Measurements from ENCODE around the gene STK4.

STK4 gene

GRCh38 chr20:45034436-45034835 is 68.1 kb downstream of the STK4 start:
- Histone ChIP-seq H3K36me3 (ENCODE audit: insufficient read depth, low read length) (peaks cover 6% of the 10 kb centered on the region), H3K9me3 (ENCODE audit: low read length) (no peaks in the 10 kb centered on the region), H3K9ac (ENCODE audit: low read length) (no peak overlapping the region), H3K27me3 (ENCODE audit: control insufficient read depth in 1 of 2, insufficient read depth in 2 of 2, low read length in 2 of 2) (no peaks in the 10 kb centered on the region), H3K27ac (ENCODE audit: low read depth, low read length) (no peak overlapping the region), H3K4me3 (ENCODE audit: low read depth in 1 of 2, low read length in 2 of 2) (no peak overlapping the region), H3K4me1 (ENCODE audit: insufficient read depth, low read length) (peaks cover 9% of the 10 kb centered on the region)

DNA sequence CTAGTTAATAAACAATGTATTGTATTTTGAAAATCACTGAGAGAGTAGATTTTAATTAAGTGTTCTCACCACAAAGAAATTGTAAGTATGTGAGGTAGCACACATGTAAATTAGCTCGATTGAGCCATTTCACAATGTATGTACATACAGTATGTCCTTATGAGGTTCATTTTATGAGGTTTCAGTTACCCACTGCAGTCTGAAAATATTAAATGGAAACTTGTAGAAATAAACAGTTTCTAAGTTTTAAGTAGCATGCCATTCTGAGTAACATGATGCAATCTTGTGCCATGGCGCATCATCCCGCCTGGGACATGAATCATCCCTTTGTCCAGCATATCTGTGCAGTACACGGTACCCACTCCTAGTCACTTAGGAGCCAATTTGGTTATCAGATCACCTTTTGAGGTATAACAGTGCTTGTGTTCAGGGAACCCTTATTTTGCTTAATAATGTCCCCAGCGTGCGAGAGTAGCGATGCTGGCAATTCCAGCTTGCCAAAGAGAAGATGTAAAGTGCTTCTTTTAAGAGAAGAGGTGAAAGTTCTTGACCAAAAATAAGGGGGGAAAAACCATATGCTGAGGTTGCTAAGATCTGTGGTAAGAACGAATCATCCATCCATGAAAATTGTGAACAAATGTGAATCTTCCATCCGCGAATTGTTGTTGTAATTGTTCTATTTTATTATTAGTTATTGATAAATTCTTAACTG is 69.9 kb downstream of the STK4 start:
- Histone ChIP-seq H3K27me3 (ENCODE audit: control insufficient read depth in 1 of 2, insufficient read depth in 2 of 2, low read length in 2 of 2) (no peaks in the 10 kb centered on the region), H3K4me3 (ENCODE audit: low read depth in 1 of 2, low read length in 2 of 2) (no peak overlapping the region), H3K27ac (ENCODE audit: low read depth, low read length) (no peak overlapping the region), H3K36me3 (ENCODE audit: insufficient read depth, low read length) (peaks cover 6% of the 10 kb centered on the region), H3K4me1 (ENCODE audit: insufficient read depth, low read length) (peaks cover 9% of the 10 kb centered on the region), H3K9me3 (ENCODE audit: low read length) (no peaks in the 10 kb centered on the region), H3K9ac (ENCODE audit: low read length) (no peak overlapping the region)

GRCh38 chr20:45037050-45037449 is 70.7 kb downstream of the STK4 start:
- H3K4me1 ChIP-seq (ENCODE audit: insufficient read depth, low read length) = peaks cover 9% of the 10 kb centered on the region
- H3K9ac ChIP-seq (ENCODE audit: low read length) = no peak overlapping the region
- H3K9me3 ChIP-seq (ENCODE audit: low read length) = no peaks in the 10 kb centered on the region
- peaks cover 6% of the 10 kb centered on the region for H3K36me3 ChIP-seq (ENCODE audit: insufficient read depth, low read length)
- no peaks in the 10 kb centered on the region for H3K27me3 ChIP-seq (ENCODE audit: control insufficient read depth in 1 of 2, insufficient read depth in 2 of 2, low read length in 2 of 2)
- H3K4me3 ChIP-seq (ENCODE audit: low read depth in 1 of 2, low read length in 2 of 2) = no peak overlapping the region
- no peak overlapping the region for H3K27ac ChIP-seq (ENCODE audit: low read depth, low read length)

DNA sequence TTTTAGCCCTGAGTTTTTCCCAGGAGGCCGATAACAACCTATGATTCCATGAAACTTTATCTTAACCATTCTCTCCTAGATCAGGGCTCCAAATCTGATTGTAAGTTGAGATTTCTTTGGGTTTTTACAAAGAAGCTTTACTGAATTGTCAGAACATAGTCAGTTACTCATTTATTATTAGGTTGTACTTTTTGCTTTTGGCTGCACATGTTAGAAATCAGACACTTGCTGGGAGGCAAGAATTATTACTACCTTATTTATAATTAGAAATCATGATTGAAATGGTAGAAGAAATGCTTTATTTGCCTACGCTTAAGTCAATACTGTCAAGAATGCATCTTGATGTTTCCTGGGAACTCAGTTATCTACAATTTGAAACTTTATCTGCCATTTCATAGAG is 71.3 kb downstream of the STK4 start:
- Histone ChIP-seq H3K27me3 (ENCODE audit: control insufficient read depth in 1 of 2, insufficient read depth in 2 of 2, low read length in 2 of 2) (no peaks in the 10 kb centered on the region), H3K4me1 (ENCODE audit: insufficient read depth, low read length) (peaks cover 9% of the 10 kb centered on the region), H3K9me3 (ENCODE audit: low read length) (no peaks in the 10 kb centered on the region), H3K27ac (ENCODE audit: low read depth, low read length) (no peak overlapping the region), H3K9ac (ENCODE audit: low read length) (no peak overlapping the region), H3K4me3 (ENCODE audit: low read depth in 1 of 2, low read length in 2 of 2) (no peak overlapping the region), H3K36me3 (ENCODE audit: insufficient read depth, low read length) (peaks cover under 1% of the 10 kb centered on the region)

DNA sequence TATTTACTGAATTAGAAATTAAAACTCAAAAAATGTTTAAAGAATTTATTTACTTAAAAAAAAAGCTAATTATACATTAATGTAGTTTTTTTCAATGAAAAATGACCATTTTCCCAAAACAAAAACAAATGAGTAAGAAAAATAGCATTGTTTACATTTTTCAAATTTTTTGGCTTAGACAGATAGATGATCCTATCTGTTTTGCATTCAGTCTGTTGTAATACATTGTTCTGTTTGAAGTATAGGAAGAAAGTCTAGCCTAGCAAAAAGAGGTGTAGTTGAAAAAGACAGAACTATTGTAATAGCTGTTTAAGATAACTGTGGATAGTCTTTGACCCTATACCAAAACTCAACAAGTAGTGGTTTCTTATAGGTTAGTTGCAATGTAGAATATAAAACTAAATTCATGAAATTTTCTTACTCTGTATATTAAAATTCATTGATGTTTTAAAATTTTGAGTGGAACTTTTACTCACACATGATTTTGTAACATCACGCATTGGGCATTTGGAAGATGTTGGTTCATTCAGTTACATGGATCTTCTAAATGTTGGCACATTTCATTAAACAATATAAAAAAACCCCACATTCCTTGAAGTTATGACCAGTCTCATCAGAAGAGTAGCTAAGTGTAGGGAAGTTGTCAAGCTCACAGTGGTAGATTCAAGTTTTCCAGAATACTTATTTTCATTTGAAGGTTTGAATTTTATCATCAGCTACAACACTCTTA is 72.6 kb downstream of the STK4 start:
- Histone ChIP-seq H3K9ac (ENCODE audit: low read length) (no peak overlapping the region), H3K9me3 (ENCODE audit: low read length) (no peaks in the 10 kb centered on the region), H3K4me1 (ENCODE audit: insufficient read depth, low read length) (peaks cover 9% of the 10 kb centered on the region), H3K36me3 (ENCODE audit: insufficient read depth, low read length) (no peaks in the 10 kb centered on the region), H3K27me3 (ENCODE audit: control insufficient read depth in 1 of 2, insufficient read depth in 2 of 2, low read length in 2 of 2) (no peaks in the 10 kb centered on the region), H3K27ac (ENCODE audit: low read depth, low read length) (no peak overlapping the region), H3K4me3 (ENCODE audit: low read depth in 1 of 2, low read length in 2 of 2) (no peak overlapping the region)

DNA sequence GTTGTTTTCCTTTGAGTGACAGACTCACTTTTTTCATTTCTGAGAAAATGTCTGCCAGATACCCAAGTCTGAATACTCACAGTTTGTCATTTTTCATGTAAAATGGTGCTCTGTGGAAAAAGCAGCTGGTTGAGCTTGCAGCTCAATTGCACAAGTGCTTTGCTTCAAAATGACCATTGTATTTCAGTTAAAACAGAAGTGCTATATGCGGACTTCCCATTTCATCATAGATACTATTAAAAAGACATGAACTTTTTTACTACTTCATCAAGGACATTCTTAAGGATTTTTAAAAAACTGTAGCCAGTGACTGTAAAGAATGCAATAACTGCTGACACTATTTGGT is 73.1 kb downstream of the STK4 start:
- no peak overlapping the region for H3K4me3 ChIP-seq (ENCODE audit: low read depth in 1 of 2, low read length in 2 of 2)
- H3K4me1 ChIP-seq (ENCODE audit: insufficient read depth, low read length) = peaks cover 9% of the 10 kb centered on the region
- no peak overlapping the region for H3K9ac ChIP-seq (ENCODE audit: low read length)
- no peak overlapping the region for H3K27ac ChIP-seq (ENCODE audit: low read depth, low read length)
- H3K36me3 ChIP-seq (ENCODE audit: insufficient read depth, low read length) = no peaks in the 10 kb centered on the region
- H3K27me3 ChIP-seq (ENCODE audit: control insufficient read depth in 1 of 2, insufficient read depth in 2 of 2, low read length in 2 of 2) = no peaks in the 10 kb centered on the region
- no peaks in the 10 kb centered on the region for H3K9me3 ChIP-seq (ENCODE audit: low read length)

- H3K9me3 ChIP-seq (ENCODE audit: low read length) = no peaks in the 10 kb centered on the region
- no peak overlapping the region for H3K9ac ChIP-seq (ENCODE audit: low read length)
- no peaks in the 10 kb centered on the region for H3K36me3 ChIP-seq (ENCODE audit: insufficient read depth, low read length)
- no peaks in the 10 kb centered on the region for H3K27me3 ChIP-seq (ENCODE audit: control insufficient read depth in 1 of 2, insufficient read depth in 2 of 2, low read length in 2 of 2)
- H3K27ac ChIP-seq (ENCODE audit: low read depth, low read length) = no peak overlapping the region
- H3K4me1 ChIP-seq (ENCODE audit: insufficient read depth, low read length) = peaks cover 8% of the 10 kb centered on the region
- H3K4me3 ChIP-seq (ENCODE audit: low read depth in 1 of 2, low read length in 2 of 2) = no peak overlapping the region
These were observed 75.4 kb downstream of the STK4 start for GRCh38 chr20:45041464-45042337.

GRCh38 chr20:45042978-45043377 is 76.7 kb downstream of the STK4 start:
- H3K9ac ChIP-seq (ENCODE audit: low read length) = no peak overlapping the region
- no peaks in the 10 kb centered on the region for H3K36me3 ChIP-seq (ENCODE audit: insufficient read depth, low read length)
- H3K4me1 ChIP-seq (ENCODE audit: insufficient read depth, low read length) = no peaks in the 10 kb centered on the region
- H3K4me3 ChIP-seq (ENCODE audit: low read depth in 1 of 2, low read length in 2 of 2) = no peak overlapping the region
- no peaks in the 10 kb centered on the region for H3K9me3 ChIP-seq (ENCODE audit: low read length)
- no peaks in the 10 kb centered on the region for H3K27me3 ChIP-seq (ENCODE audit: control insufficient read depth in 1 of 2, insufficient read depth in 2 of 2, low read length in 2 of 2)
- no peak overlapping the region for H3K27ac ChIP-seq (ENCODE audit: low read depth, low read length)

DNA sequence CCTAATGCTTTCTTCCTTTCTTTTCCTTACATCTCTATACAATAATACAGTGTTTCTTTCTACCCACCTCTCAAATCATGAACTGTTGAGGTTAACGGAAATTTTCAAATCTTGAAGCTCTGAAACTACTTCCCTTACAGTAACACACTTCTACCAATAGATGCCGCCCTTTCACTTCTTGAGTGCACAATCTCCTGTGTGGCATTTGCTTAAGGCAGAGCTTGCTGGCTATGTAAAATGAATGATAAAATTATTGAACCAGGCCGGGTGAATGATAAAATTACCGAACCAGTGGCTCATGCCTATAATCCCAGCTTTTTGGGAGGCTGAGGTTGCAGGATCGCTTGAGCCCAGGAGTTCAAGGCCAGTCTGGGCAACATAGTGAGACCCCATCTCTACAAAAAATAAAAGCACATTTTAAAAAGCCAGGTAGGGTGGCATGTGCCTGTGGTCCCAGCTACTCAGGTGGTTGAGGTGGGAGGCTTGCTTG is 77.8 kb downstream of the STK4 start:
- no peaks in the 10 kb centered on the region for H3K36me3 ChIP-seq (ENCODE audit: insufficient read depth, low read length)
- H3K9ac ChIP-seq (ENCODE audit: low read length) = no peak overlapping the region
- no peaks in the 10 kb centered on the region for H3K9me3 ChIP-seq (ENCODE audit: low read length)
- no peak overlapping the region for H3K27ac ChIP-seq (ENCODE audit: low read depth, low read length)
- H3K4me1 ChIP-seq (ENCODE audit: insufficient read depth, low read length) = peaks cover 4% of the 10 kb centered on the region
- no peak overlapping the region for H3K4me3 ChIP-seq (ENCODE audit: low read depth in 1 of 2, low read length in 2 of 2)
- H3K27me3 ChIP-seq (ENCODE audit: control insufficient read depth in 1 of 2, insufficient read depth in 2 of 2, low read length in 2 of 2) = no peaks in the 10 kb centered on the region

DNA sequence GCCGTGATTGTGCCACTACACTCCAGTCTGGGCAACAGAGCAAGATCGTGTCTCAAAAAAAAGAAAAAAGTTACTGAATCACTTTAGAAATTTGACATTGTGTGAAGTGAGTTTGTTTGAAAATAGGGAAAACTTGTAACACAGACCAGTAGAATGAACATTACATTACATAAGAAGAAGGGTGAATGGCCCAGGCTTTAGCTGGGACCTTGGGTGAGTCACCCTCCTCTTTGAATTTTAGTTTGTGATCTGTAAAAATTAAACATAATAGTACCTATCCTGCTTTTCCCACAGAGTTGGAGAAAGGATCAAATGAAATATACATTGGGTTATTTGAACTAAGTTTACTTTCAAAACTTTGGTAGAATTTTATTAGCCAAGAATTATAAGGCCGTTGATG is 78.3 kb downstream of the STK4 start:
- Histone ChIP-seq H3K9me3 (ENCODE audit: low read length) (no peaks in the 10 kb centered on the region), H3K4me1 (ENCODE audit: insufficient read depth, low read length) (peaks cover 9% of the 10 kb centered on the region), H3K36me3 (ENCODE audit: insufficient read depth, low read length) (no peaks in the 10 kb centered on the region), H3K27ac (ENCODE audit: low read depth, low read length) (no peak overlapping the region), H3K9ac (ENCODE audit: low read length) (no peak overlapping the region), H3K4me3 (ENCODE audit: low read depth in 1 of 2, low read length in 2 of 2) (no peak overlapping the region), H3K27me3 (ENCODE audit: control insufficient read depth in 1 of 2, insufficient read depth in 2 of 2, low read length in 2 of 2) (no peaks in the 10 kb centered on the region)

DNA sequence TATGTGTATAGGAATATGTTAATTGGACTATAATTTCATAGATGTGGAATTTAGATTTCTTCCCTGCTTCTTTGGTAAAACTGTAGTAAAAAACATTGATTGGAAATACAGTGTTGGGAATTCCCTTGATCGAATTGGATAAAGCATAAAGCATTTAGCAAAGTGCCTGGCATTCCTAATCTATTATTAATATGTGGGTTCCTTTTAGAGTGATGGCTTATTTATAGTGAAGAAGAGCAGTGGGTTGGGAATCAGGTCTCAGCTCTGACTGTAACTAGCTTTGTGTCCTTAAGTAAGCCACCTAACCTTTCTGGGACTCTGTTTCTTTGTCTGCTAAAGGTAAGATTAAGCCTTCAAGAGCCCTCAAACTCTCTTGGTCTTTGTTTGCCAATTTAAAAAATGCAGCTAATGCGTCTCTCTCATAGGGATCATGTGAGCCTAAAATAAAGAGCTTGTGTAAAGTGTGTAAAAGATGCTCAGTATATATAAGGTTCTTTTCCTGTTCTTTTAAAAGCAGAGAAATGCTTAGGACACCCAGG is 81.3 kb downstream of the STK4 start:
- Histone ChIP-seq H3K4me1 (ENCODE audit: insufficient read depth, low read length) (peaks cover 14% of the 10 kb centered on the region), H3K9me3 (ENCODE audit: low read length) (no peaks in the 10 kb centered on the region), H3K36me3 (ENCODE audit: insufficient read depth, low read length) (no peaks in the 10 kb centered on the region), H3K27ac (ENCODE audit: low read depth, low read length) (no peak overlapping the region), H3K9ac (ENCODE audit: low read length) (no peak overlapping the region), H3K27me3 (ENCODE audit: control insufficient read depth in 1 of 2, insufficient read depth in 2 of 2, low read length in 2 of 2) (no peaks in the 10 kb centered on the region), H3K4me3 (ENCODE audit: low read depth in 1 of 2, low read length in 2 of 2) (no peak overlapping the region)
